Erythroblast (primary cell): ENCODE measurements around the gene EEF1G.
"Not testable (repeated sequence)": the region's sequence is repeated elsewhere in the genome, so short reads cannot be mapped to it uniquely, and the experiment has no call there.

ENCODE experiments used
- GATA1 ChIP-seq: IDR thresholded peaks from 2 replicates; pipeline ENCODE4 v1.6.1; 2011; ENCODE audit warnings: low read depth, mild to moderate bottlenecking, control low read depth, low read length, moderate library complexity
- POLR2A ChIP-seq: IDR thresholded peaks from 2 replicates; pipeline ENCODE4 v1.6.1; 2011; ENCODE audit warnings: mild to moderate bottlenecking, low read length

GRCh38 chr11:62550478-62550877, 23.2 kb downstream of the EEF1G start:
- TF ChIP-seq POLR2A, GATA1: not testable (repeated sequence)
